ENCODE data around the gene RALBP1.

- TF ChIP-seq POLR2A (IDR thresholded peaks at IDR 0.05) (no peak), CTCF (IDR thresholded peaks at IDR 0.05) (no peak), EP300 (IDR thresholded peaks at IDR 0.05) (no peak)
Observed at GRCh38 chr18:9546468-9546867, 71.2 kb downstream of the RALBP1 start.
